Endothelial cell of umbilical vein (primary cell): Measurements from ENCODE around the gene BEND2. TPM values are rescaled to one million over a fixed set of nuclear protein-coding genes. Genes with fewer than 3 reads are reported as not detected.

ENCODE experiments used
- BruUV-seq: library from RNA; stranded (reverse); fragments of 400-500 nt; replicated peaks from 2 replicates; lab custom pipeline; 2021; lab: Mats Ljungman, UMichigan
- CTCF ChIA-PET: fragments of 300-600, 350-600 bp; sonication (Branson Sonifier 250); formaldehyde crosslinking; loops from one replicate; lab custom pipeline; 2021; ENCODE audit warnings: antibody characterized with exemption, inconsistent platforms; lab: Charles Lee
- POLR2A ChIA-PET: fragments of 300-600, 350-600 bp; sonication (Branson Sonifier 250); formaldehyde crosslinking; loops from one replicate; lab custom pipeline; 2021; ENCODE audit warnings: antibody characterized with exemption, inconsistent platforms; lab: Charles Lee
- DNase-seq: peaks from one replicate; pipeline ENCODE4 v3.0.0-alpha.2; 2011; ENCODE audit warnings: low read depth, low spot score
- FAIRE-seq: peaks from 2 replicates; lab custom pipeline; 2011; peaks lifted over from hg19 to GRCh38; lab: Jason Lieb, UNC
- H2AFZ ChIP-seq: 2 replicates; pipeline ENCODE4 v1.6.0; 2012; ENCODE audit warnings: low read depth, low read length, control low read depth, inconsistent platforms
- H3K27ac ChIP-seq: 2 replicates; pipeline ENCODE4 v1.5.1; 2011; ENCODE audit warnings: low read depth, mild to moderate bottlenecking, control low read depth, low read length, moderate library complexity; ENCODE audit not compliant: insufficient read depth
- H3K27me3 ChIP-seq, 2 experiments: 2 replicates each; pipeline versions ENCODE4 v1.6.0 to v1.6.1; 2011; ENCODE audit warnings: low read length in 2 of 2, mixed read lengths in 1 of 2; ENCODE audit not compliant: control insufficient read depth in 2 of 2, insufficient read depth in 2 of 2
- H3K36me3 ChIP-seq, 2 experiments: 2 replicates in 1 of 2; 3 replicates in 1 of 2; pipeline ENCODE4 v1.5.1; 2011; ENCODE audit warnings: low read length in 2 of 2, mild to moderate bottlenecking in 1 of 2, moderate library complexity in 1 of 2; ENCODE audit not compliant: control insufficient read depth in 2 of 2, insufficient read depth in 2 of 2; ENCODE audit errors: extremely low read depth in 1 of 2
- H3K4me1 ChIP-seq: 3 replicates; pipeline ENCODE4 v1.5.1; 2011; ENCODE audit warnings: mild to moderate bottlenecking, low read length; ENCODE audit not compliant: control insufficient read depth, insufficient read depth; ENCODE audit errors: extremely low read depth
- H3K4me2 ChIP-seq: 2 replicates; pipeline ENCODE4 v1.6.1; 2011; ENCODE audit warnings: low read length, control low read depth, mixed read lengths; ENCODE audit not compliant: insufficient read depth
- H3K4me3 ChIP-seq, 3 experiments: fragments of 200-600 bp in 1 of 3; sonication (generic), shearing (Covaris generic) in 1 of 3; replicated peaks in 1 of 3; 2 replicates each; pipeline ENCODE4 v1.5.1; 2011 to 2016; ENCODE audit warnings: control low read depth in 3 of 3, low read length in 3 of 3, mild to moderate bottlenecking in 2 of 3, inconsistent platforms in 1 of 3, low read depth in 1 of 3, moderate library complexity in 1 of 3; ENCODE audit not compliant: insufficient read depth in 1 of 3
- H3K79me2 ChIP-seq: 2 replicates; pipeline ENCODE4 v1.6.0; 2012; ENCODE audit warnings: low read length, inconsistent platforms; ENCODE audit not compliant: control insufficient read depth, insufficient read depth
- H3K9ac ChIP-seq: replicated peaks from 2 replicates; pipeline ENCODE3; 2011; ENCODE audit warnings: low read length, control low read depth; ENCODE audit not compliant: insufficient read depth; ENCODE audit errors: extremely low read depth
- H3K9me1 ChIP-seq: replicated peaks from 3 replicates; pipeline ENCODE4 v1.6.0; 2011; ENCODE audit warnings: mild to moderate bottlenecking, low read length; ENCODE audit not compliant: control insufficient read depth, insufficient read depth; ENCODE audit errors: extremely low read depth
- H3K9me3 ChIP-seq: replicated peaks from 2 replicates; pipeline ENCODE4 v1.5.1; 2012; ENCODE audit warnings: low read length, inconsistent platforms; ENCODE audit not compliant: control insufficient read depth, insufficient read depth
- H4K20me1 ChIP-seq: replicated peaks from 2 replicates; pipeline ENCODE3; 2011; ENCODE audit warnings: mild to moderate bottlenecking, low read length; ENCODE audit not compliant: control insufficient read depth, insufficient read depth; ENCODE audit errors: extremely low read depth
- EZH2 ChIP-seq: IDR thresholded peaks from 2 replicates; pipeline ENCODE4 v1.6.1; 2012; ENCODE audit warnings: borderline replicate concordance, low read depth, mild to moderate bottlenecking, moderate library complexity, low read length, inconsistent platforms; ENCODE audit not compliant: severe bottlenecking
- FOS ChIP-seq: IDR thresholded peaks from 2 replicates; pipeline ENCODE4 v1.6.1; 2011; ENCODE audit warnings: mild to moderate bottlenecking, low read length, moderate library complexity, borderline replicate concordance; ENCODE audit not compliant: insufficient read depth
- GATA2 ChIP-seq: IDR thresholded peaks from 2 replicates; pipeline ENCODE4 v1.7.0; 2011; ENCODE audit warnings: low read depth, mild to moderate bottlenecking, moderate library complexity, mixed read lengths, low read length; ENCODE audit not compliant: insufficient read length, insufficient read depth
- JUN ChIP-seq: IDR thresholded peaks from 2 replicates; pipeline ENCODE4 v1.6.1; 2011; ENCODE audit warnings: borderline replicate concordance, low read depth; ENCODE audit not compliant: insufficient read length, insufficient read depth
- MYC ChIP-seq: IDR thresholded peaks from one replicate; pipeline ENCODE4 v1.6.1; 2011; ENCODE audit warnings: mild to moderate bottlenecking, low read depth, low read length
- POLR2A ChIP-seq: IDR thresholded peaks from 2 replicates; pipeline ENCODE4 v1.6.1; 2012; ENCODE audit warnings: low read depth, mild to moderate bottlenecking, control low read depth, low read length
- POLR2AphosphoS5 ChIP-seq: IDR thresholded peaks from 2 replicates; pipeline ENCODE4 v1.6.1; 2012; ENCODE audit warnings: low read depth, mild to moderate bottlenecking, control low read depth, low read length, moderate library complexity; ENCODE audit not compliant: insufficient read depth
- dilution Hi-C: fragments of 300-500 bp; cut with MboI; formaldehyde crosslinking; loops from one replicate; pipeline ENCODE4 v1.15.0; 2019; ENCODE audit warnings: low sequenced_read_pairs; ENCODE audit not compliant: extremely low pct_ligation_motif_present
- intact Hi-C: fragments of 100-400 bp; cut with micrococcal nuclease; formaldehyde crosslinking; loops from one replicate; pipeline ENCODE4 v1.10.0; 2022
- polyA plus RNA-seq, 4 experiments: library from polyadenylated mRNA; depleted of rRNA in 3 of 4; stranded (reverse) in 3 of 4; unstranded in 1 of 4; fragments of >200 nt; gene quantifications; 2 replicates each; pipeline versions ENCODE4 v1.2.1 to v1.2.3, GENCODE V29; 2011 to 2012; ENCODE audit warnings: missing spikeins in 1 of 4
- total RNA-seq: library from RNA; stranded (reverse); gene quantifications from 2 replicates; pipeline ENCODE4 v1.2.3, GENCODE V29; 2021
- TF ChIP-seq, protein P1 (sequence below), 2 donors: IDR thresholded peaks; 1 replicate in 1 of 2; 2 replicates in 1 of 2; pipeline ENCODE4 v1.5.1; 2011; ENCODE audit warnings: low read length in 2 of 2, mild to moderate bottlenecking in 2 of 2, moderate library complexity in 2 of 2, control low read depth in 1 of 2, inconsistent platforms in 1 of 2, low read depth in 1 of 2; ENCODE audit not compliant: insufficient read depth in 1 of 2; ENCODE audit errors: extremely low read depth in 1 of 2
- TF ChIP-seq, protein P2 (sequence below): IDR thresholded peaks from 2 replicates; pipeline ENCODE4 v1.6.1; 2011; ENCODE audit not compliant: insufficient read depth, insufficient read length

The BEND2 gene
- total and polyA plus RNA-seq, 2 donors (not counting 3 experiments of a cell fraction or from before 2014, with no cell fraction given): not detected

DNA sequence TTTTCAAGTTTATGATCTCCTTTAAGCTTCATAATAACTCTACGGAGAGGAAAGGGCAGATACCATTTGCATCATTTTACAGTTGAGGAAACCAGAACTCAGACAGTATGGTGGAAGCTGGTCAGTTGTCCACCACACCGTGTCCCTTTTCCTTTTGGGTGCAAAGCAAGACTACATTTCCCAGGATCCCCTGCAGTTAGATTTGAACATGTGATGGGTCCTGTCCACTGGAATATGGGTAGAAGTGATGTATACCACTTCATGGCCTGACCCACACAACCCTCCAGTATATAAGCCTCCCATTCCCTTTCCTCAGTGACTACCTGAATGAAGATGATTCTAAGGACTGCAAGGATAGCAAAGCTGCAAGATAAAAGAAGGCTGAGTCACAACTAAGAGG, 74.7 kb downstream of the BEND2 start:
- BruUV-seq: no TSS peak
- FAIRE-seq (no peak), DNase-seq (no peak)
- ChIA-PET POLR2A (no interaction called here), CTCF (no interaction called here)
- dilution Hi-C loops (no loop called here), intact Hi-C loops (no loop called here)
- Histone ChIP-seq H2AFZ (no peak overlapping the region), H3K27me3 (no peaks in the 10 kb centered on the region), H3K36me3 (no peaks in the 10 kb centered on the region), H3K4me1 (no peaks in the 10 kb centered on the region), H3K9me3 (no peaks in the 10 kb centered on the region), H3K9me1 (no peaks in the 10 kb centered on the region), H3K4me3 (no peak overlapping the region), H3K27ac (no peak overlapping the region), H3K4me2 (no peak overlapping the region), H3K79me2 (no peaks in the 10 kb centered on the region), H4K20me1 (no peaks in the 10 kb centered on the region), H3K9ac (no peak overlapping the region)
- TF ChIP-seq FOS (no peak), JUN (no peak), POLR2AphosphoS5 (no peak), MYC (no peak), EZH2 (no peak), POLR2A (no peak), GATA2 (no peak)
- TF ChIP-seq, protein P1, sequence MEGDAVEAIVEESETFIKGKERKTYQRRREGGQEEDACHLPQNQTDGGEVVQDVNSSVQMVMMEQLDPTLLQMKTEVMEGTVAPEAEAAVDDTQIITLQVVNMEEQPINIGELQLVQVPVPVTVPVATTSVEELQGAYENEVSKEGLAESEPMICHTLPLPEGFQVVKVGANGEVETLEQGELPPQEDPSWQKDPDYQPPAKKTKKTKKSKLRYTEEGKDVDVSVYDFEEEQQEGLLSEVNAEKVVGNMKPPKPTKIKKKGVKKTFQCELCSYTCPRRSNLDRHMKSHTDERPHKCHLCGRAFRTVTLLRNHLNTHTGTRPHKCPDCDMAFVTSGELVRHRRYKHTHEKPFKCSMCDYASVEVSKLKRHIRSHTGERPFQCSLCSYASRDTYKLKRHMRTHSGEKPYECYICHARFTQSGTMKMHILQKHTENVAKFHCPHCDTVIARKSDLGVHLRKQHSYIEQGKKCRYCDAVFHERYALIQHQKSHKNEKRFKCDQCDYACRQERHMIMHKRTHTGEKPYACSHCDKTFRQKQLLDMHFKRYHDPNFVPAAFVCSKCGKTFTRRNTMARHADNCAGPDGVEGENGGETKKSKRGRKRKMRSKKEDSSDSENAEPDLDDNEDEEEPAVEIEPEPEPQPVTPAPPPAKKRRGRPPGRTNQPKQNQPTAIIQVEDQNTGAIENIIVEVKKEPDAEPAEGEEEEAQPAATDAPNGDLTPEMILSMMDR (IDR thresholded peaks at IDR 0.05; ENCODE audit: extremely low read depth in 1 of 2, insufficient read depth in 1 of 2, low read depth in 1 of 2, low read length in 2 of 2): no peak
- TF ChIP-seq, protein P2, sequence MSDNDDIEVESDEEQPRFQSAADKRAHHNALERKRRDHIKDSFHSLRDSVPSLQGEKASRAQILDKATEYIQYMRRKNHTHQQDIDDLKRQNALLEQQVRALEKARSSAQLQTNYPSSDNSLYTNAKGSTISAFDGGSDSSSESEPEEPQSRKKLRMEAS: no peak
